ENCODE measurements around the gene MLNR.

- TF ChIP-seq SIN3A (IDR thresholded peaks at IDR 0.05; ENCODE audit: borderline replicate concordance in 2 of 2, control insufficient read depth in 1 of 2, low read depth in 2 of 2, low read length in 2 of 2) (no peak), CC2D1A (IDR thresholded peaks at IDR 0.05) (no peak), ZNF668 (CRISPR knock-in tag; IDR thresholded peaks at IDR 0.05) (no peak), BRF2 (IDR thresholded peaks at IDR 0.05; ENCODE audit: borderline replicate concordance, insufficient read depth, insufficient read length) (no peak), ZNF518B (CRISPR knock-in tag; IDR thresholded peaks at IDR 0.05) (no peak)
Measured at GRCh38 chr13:49208619-49209018, 11.5 kb upstream of the MLNR start.
